Mucosa of stomach (tissue), 1 donor: ENCODE measurements around the gene ADAM12.

ENCODE experiments used
- H3K27me3 ChIP-seq: one replicate; pipeline ENCODE4 v1.7.0; 2013; ENCODE audit warnings: mild to moderate bottlenecking, low read length; ENCODE audit not compliant: control insufficient read depth, insufficient read depth
- H3K36me3 ChIP-seq: one replicate; pipeline ENCODE4 v1.7.0; 2013; ENCODE audit warnings: low read length; ENCODE audit not compliant: control insufficient read depth, insufficient read depth
- H3K4me1 ChIP-seq: one replicate; pipeline ENCODE4 v1.7.0; 2013; ENCODE audit warnings: mild to moderate bottlenecking, low read length; ENCODE audit not compliant: control insufficient read depth, insufficient read depth
- H3K4me3 ChIP-seq: one replicate; pipeline ENCODE4 v1.7.0; 2013; ENCODE audit warnings: low read length
- H3K9ac ChIP-seq: one replicate; pipeline ENCODE4 v1.7.0; 2013; ENCODE audit warnings: mild to moderate bottlenecking, low read length, moderate library complexity
- H3K9me3 ChIP-seq: one replicate; pipeline ENCODE4 v1.7.0; 2013; ENCODE audit warnings: mild to moderate bottlenecking, low read length, moderate library complexity; ENCODE audit not compliant: control insufficient read depth
- donor health status: Pancreatic carcinoma.

ADAM12 gene

DNA sequence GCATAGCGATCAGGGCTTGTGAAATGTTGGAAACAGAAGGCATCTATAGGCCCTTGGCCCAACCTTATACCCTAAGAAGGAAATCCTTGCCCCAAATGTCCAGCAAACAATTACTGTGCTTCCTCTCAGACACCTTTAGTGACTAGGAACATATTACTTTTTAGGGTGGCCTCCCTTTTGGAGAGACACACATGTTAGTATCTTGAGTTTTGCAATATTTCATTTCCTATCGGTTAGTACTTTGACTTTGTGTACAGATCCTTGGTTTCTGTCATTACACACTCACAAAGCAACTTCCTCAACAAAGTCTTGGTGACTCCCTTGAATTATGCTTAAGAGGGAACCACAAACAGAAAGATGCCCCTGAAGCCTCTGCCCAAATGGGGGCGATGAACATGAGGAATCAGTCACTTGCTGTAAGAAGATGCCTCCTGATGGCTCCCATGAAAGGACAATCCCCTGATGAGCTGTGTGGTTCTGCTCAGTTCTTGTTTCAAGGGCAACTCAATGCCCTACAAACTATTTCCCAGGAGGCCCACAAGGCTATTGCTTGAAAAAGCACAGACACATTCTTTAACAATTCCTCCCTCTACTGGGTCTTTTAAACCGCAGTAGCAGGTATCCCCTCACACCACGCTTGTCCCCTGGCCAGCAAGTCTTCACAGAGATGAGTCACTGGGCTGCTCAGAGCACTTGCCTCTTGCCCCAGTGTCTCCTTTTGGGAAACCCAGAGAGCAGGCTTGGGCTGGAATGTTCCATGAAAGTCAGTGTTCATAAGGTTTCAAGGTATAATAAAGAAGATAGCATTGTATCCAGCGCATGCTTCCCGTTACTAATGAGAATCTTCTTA lies 295.7 kb downstream of the ADAM12 start:
- H3K4me3 ChIP-seq: no peak overlapping the region
- no peaks in the 10 kb centered on the region for H3K36me3 ChIP-seq
- H3K9me3 ChIP-seq: no peaks in the 10 kb centered on the region
- no peaks in the 10 kb centered on the region for H3K4me1 ChIP-seq
- no peak overlapping the region for H3K9ac ChIP-seq
- H3K27me3 ChIP-seq: no peaks in the 10 kb centered on the region

DNA sequence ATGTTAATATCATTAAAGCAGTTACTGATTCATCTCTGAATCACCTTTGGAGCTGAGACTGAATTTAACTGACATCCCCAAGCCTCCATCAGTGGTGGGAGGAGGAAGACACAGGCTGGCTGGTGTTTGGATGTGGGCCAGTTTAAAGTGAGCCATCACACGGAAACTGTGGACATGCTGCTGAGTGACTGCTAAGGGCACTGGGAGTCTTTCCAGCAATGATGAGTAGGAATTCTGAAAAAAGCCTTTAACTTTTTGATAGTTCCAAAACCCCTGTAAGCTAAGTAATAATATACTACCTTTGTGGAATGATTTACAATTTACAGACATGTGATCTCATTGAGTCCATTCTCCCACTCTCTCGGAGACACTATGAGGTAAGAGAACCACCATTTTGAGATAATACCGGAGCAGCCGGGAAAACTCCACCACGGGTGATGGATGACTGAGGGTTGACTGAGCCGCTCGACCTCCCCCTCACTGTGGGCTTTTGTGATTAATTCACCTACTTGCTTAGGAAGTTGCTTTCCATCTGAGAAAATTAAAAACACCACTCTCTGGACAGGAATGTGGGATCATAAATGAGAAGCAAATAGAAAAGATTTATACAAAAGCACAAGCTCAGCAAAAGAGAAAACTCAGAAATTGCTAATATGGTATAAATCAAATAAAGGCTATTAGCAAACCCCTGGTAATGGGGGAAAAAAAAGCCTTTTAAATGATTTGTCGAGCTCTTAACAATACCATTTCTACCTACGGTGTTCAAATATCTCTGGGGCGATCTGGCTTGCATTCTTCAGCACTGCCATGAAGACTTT lies 297.2 kb downstream of the ADAM12 start:
- Histone ChIP-seq H3K4me1 (no peaks in the 10 kb centered on the region), H3K4me3 (no peak overlapping the region), H3K27me3 (no peaks in the 10 kb centered on the region), H3K9ac (no peak overlapping the region), H3K9me3 (no peaks in the 10 kb centered on the region), H3K36me3 (no peaks in the 10 kb centered on the region)

DNA sequence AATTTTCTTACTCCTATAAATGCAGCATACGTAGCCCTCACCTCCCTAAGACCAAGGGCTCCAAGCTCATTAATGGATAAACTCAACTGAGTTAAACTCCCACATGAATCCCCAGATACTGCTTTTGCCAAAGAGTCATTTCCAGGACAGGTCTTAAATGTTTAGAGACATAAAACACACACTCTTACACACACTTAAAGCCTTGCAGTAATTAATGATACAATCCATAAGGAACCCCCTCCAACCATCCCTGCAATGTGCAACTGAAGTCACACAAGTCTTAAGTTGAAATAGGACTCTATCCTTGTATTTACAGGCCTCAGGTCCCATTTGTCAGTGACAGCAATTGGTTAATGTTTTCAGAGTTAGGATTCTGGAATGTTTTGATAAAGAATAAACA lies 297.8 kb downstream of the ADAM12 start:
- Histone ChIP-seq H3K9ac (no peak overlapping the region), H3K4me3 (no peak overlapping the region), H3K36me3 (no peaks in the 10 kb centered on the region), H3K27me3 (no peaks in the 10 kb centered on the region), H3K4me1 (no peaks in the 10 kb centered on the region), H3K9me3 (no peaks in the 10 kb centered on the region)

DNA sequence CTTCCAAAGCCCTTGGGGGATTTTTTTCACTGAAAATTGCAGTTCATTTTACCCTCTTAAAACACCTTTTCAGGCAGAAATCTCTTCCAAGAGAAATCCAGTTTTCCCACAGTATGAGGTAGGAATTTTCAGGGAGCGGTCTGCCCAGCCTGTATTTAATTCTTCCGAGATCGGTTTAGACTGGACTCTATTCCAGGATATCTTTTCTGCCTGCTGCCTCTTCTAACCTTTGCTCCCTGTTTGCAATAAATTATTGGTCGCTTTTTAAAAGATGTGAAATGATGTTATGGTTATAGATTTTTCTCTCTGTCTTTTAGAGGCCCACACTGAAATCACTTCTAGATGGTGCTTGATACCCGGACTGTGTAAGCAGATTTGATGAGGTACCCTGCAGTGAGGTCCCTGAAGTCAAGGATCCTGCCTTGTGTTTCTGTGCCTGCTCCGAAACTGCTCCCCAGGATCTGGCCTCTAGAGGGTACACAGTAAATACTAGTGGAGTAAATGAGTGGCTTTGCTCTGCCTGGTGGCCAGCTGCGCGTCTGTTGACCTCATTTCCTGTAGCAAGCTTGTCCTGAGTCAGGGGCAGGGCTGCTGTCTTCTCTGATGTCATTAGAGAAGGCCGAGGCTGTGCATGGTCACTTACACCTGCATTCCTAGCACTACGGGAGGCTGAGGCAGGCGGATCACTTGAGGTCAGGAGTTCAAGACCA lies 300.3 kb downstream of the ADAM12 start:
- H3K27me3 ChIP-seq: no peaks in the 10 kb centered on the region
- no peaks in the 10 kb centered on the region for H3K4me1 ChIP-seq
- no peak overlapping the region for H3K9ac ChIP-seq
- no peak overlapping the region for H3K4me3 ChIP-seq
- no peaks in the 10 kb centered on the region for H3K36me3 ChIP-seq
- H3K9me3 ChIP-seq: no peaks in the 10 kb centered on the region

DNA sequence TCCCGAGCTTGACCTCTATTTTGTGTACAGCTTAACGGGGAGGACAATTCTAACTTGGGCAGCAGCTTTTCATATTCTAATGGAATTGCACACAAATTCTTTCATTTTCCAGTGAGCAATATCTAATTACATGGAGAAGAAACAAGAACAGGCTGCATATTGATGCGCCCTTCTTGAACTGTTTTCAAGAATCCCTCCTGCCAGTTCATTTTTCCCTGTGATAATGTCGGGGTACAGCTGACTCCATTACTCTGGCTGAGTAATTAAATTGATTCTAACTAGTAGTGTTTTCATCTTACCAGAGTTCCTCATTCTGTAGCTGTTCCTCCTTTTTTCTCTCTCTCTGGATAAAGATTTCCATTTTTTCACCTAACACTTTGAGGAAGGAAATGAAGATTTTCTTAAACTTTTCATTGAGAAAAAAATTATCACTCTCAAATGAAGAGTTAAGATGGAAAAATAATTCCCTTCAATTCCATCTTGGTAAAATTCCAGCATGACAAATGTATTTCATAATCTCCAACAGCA lies 301.1 kb downstream of the ADAM12 start:
- no peak overlapping the region for H3K4me3 ChIP-seq
- no peak overlapping the region for H3K9ac ChIP-seq
- no peaks in the 10 kb centered on the region for H3K36me3 ChIP-seq
- H3K9me3 ChIP-seq: no peaks in the 10 kb centered on the region
- H3K27me3 ChIP-seq: no peaks in the 10 kb centered on the region
- no peaks in the 10 kb centered on the region for H3K4me1 ChIP-seq

DNA sequence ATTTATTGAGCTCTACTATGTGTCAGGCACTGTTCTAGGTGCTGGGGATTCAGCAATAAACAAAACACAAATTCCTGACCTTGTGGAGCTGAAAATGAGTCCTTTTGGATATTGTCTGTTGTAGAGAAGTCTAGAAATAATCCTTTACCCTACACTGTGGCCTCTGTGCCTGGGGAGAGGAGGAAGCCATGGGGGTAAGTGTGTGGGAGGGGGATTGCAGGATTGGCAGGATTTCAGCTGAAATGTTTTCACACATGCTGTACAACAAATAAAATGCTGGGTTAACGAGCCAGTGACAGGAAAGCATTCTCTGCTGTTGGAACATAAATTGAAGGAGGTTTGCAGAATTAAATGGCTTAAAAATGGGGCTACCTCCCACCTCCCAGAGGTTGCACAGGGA lies 302.5 kb downstream of the ADAM12 start:
- Histone ChIP-seq H3K36me3 (no peaks in the 10 kb centered on the region), H3K27me3 (no peaks in the 10 kb centered on the region), H3K4me1 (no peaks in the 10 kb centered on the region), H3K9ac (no peak overlapping the region), H3K9me3 (no peaks in the 10 kb centered on the region), H3K4me3 (no peak overlapping the region)

DNA sequence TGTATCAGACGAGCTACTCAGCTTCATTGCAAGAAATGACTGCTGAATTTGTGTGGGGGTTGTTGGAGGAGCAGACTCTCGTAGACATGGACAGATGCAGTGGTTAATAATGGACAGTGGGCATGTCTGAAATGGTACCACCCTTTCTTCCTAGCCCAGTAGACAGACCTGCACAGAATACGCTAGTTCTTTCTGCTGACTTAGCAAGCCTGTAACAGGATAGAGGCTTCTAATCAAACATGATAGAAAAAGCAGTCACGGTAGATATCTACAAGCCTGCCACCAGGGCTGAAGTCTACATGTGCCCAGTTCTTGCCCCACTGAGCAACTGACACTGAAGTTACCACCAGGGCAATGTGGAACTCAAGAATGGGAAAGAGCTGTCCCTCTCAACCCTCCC lies 303.9 kb downstream of the ADAM12 start:
- Histone ChIP-seq H3K36me3 (no peaks in the 10 kb centered on the region), H3K27me3 (no peaks in the 10 kb centered on the region), H3K4me3 (no peak overlapping the region), H3K4me1 (no peaks in the 10 kb centered on the region), H3K9ac (no peak overlapping the region), H3K9me3 (no peaks in the 10 kb centered on the region)

DNA sequence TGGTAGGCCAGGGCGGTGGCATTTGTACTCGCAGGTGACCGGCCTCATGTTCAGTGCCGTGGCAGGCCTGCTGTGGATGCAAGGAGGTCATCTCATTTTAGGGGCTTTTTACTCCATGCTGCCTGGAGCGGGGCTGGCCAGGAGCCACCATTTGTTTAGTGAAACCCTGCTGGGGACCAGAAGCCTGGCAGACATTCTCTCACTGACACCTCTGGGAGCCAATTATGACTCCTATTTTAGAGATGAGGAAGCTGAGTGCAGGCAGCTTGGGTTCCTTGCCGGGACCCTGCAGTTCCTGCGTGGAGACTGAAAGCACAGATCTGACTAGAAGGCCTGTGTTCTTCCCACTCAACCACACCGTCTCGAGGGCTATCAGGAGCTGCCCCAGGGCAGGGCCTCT lies 305.3 kb downstream of the ADAM12 start:
- H3K4me3 ChIP-seq: no peak overlapping the region
- H3K9me3 ChIP-seq: no peaks in the 10 kb centered on the region
- no peaks in the 10 kb centered on the region for H3K27me3 ChIP-seq
- H3K9ac ChIP-seq: no peak overlapping the region
- no peaks in the 10 kb centered on the region for H3K4me1 ChIP-seq
- H3K36me3 ChIP-seq: no peaks in the 10 kb centered on the region

DNA sequence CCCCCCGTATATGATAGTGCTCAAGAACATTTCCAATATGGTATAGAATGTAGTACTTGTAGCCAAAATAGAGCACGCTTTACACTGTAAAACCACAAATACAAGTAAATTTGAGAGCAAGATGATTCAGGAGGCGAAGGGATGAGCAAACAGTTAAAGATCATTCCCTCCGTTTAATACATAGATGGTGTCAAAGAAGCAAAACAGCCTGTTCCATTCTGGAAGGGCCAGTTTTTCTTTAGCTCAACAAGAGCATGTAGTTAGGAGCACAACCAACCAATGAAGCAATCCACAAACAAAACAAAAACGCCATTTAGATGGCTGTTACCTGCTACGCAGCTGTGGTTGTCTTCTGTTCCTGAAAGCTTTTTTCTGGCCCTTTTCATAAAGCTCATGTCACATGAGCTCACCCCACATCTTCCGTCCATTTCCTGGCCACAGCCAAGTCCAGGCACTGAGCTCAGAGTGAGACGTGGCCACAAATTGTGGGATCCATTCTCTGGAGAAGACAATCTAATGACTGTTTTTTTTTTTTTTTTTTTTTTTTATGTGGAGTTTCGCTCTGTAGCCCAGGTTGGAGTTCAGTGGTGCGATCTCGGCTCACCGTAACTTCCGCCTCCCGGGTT lies 306.3 kb downstream of the ADAM12 start:
- Histone ChIP-seq H3K4me1 (no peaks in the 10 kb centered on the region), H3K9me3 (no peaks in the 10 kb centered on the region), H3K4me3 (no peak overlapping the region), H3K36me3 (no peaks in the 10 kb centered on the region), H3K27me3 (no peaks in the 10 kb centered on the region), H3K9ac (no peak overlapping the region)

DNA sequence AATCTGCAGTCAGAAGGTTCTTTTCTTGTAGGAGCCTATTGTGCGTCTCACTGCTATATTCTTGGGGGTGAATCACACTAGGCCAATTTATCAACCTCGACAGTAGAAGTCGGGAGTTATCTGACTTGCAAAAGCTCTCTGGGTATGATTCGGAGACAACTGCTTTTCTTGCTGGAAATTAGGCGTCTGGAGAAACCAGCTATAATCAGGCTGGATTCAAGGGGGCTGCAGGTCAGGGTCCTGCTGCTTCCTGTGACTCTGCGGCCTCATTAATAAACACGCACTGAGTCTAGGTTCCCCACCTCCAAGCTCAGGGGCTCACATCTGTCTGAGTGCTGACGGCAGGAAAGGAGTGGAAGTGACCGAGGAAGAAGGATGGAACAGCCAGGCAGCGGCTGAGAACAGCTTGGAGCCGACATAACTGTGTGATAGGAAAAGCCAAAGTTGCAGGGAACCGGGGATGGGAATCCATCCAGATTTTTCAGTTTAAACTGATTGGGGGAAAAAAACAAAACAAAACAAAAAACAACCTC lies 307.3 kb downstream of the ADAM12 start:
- no peaks in the 10 kb centered on the region for H3K4me1 ChIP-seq
- no peak overlapping the region for H3K4me3 ChIP-seq
- no peaks in the 10 kb centered on the region for H3K27me3 ChIP-seq
- H3K9me3 ChIP-seq: no peaks in the 10 kb centered on the region
- H3K36me3 ChIP-seq: no peaks in the 10 kb centered on the region
- no peak overlapping the region for H3K9ac ChIP-seq

DNA sequence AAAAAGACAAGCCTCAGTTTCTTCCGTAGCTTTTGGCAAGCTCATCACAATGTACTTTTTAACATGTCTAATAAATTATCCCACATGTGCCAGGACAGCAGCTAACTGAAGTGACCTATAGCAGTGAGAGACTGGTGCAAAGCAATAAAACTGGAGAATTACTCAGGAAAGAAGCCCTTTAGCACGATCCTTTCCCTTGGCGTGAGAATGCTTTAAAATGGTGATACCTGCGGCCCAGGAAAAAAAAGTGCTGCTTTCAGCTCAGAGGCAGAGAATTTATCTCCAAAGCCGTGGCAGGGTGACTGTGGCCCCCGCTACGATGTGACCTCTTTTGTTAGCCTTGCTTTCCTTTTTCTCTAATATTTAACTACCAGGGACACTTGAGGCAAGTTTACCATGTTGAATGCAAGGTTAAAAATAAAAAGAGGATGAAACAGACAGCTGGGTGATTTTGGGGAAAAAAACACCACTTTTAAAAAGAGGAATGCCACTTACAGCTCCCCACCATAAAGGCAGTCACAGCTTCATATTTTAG lies 307.9 kb downstream of the ADAM12 start:
- H3K27me3 ChIP-seq: no peaks in the 10 kb centered on the region
- no peak overlapping the region for H3K9ac ChIP-seq

More for the DNA sequence above, 307.9 kb downstream of the ADAM12 start:
- H3K4me1 ChIP-seq: no peaks in the 10 kb centered on the region
- H3K4me3 ChIP-seq: no peak overlapping the region
- H3K36me3 ChIP-seq: no peaks in the 10 kb centered on the region
- H3K9me3 ChIP-seq: no peaks in the 10 kb centered on the region
